HuH-7 (cell line): ENCODE results near the gene PRDX4.
"Not testable (repeated sequence)": the region's sequence is repeated elsewhere in the genome, so short reads cannot be mapped to it uniquely, and the experiment has no call there.

ENCODE experiments used
- DNase-seq: peaks from one replicate; pipeline ENCODE4 v3.0.0; 2011; ENCODE audit warnings: low spot score

PRDX4 gene

GRCh38 chrX:23673108-23673507 is 5.8 kb downstream of the PRDX4 start:
- DNase-seq, result no peak

GRCh38 chrX:23676486-23676885 is 9.2 kb downstream of the PRDX4 start:
- DNase-seq, result not testable (repeated sequence)

GRCh38 chrX:23692166-23692565 is 24.9 kb downstream of the PRDX4 start:
- no peak for DNase-seq

- peak; percentile 22 for DNase-seq
These were observed 27.3 kb downstream of the PRDX4 start for GRCh38 chrX:23694606-23695005.

GRCh38 chrX:23699636-23700194 is 32.4 kb downstream of the PRDX4 start:
- DNase-seq, result no peak

GRCh38 chrX:23704673-23705206 is 37.4 kb downstream of the PRDX4 start:
- DNase-seq, result no peak

GRCh38 chrX:23705235-23705634 is 37.9 kb downstream of the PRDX4 start:
- DNase-seq, result no peak

- DNase-seq, result no peak
These were observed 52.9 kb downstream of the PRDX4 start for GRCh38 chrX:23720117-23720677.

- no peak for DNase-seq
These were observed 58.9 kb downstream of the PRDX4 start for GRCh38 chrX:23726191-23726590.

- DNase-seq, result no peak
These were observed 59.9 kb downstream of the PRDX4 start for GRCh38 chrX:23727206-23727605.

- DNase-seq, result no peak
These were observed 61.9 kb downstream of the PRDX4 start for GRCh38 chrX:23729214-23729613.

- no peak for DNase-seq
These were observed 64.7 kb downstream of the PRDX4 start for GRCh38 chrX:23731951-23732350.

- DNase-seq, result no peak
These were observed 65.4 kb downstream of the PRDX4 start for GRCh38 chrX:23732704-23733103.
